SK-N-SH (cell line): ENCODE data around the gene PPM1A. TPM values are rescaled to one million over a fixed set of nuclear protein-coding genes. Genes with fewer than 3 reads are reported as not detected.

ENCODE experiments used
- CTCF ChIA-PET: fragments of 300-600, 350-600 bp; formaldehyde crosslinking; extraction: SDS; loops from one replicate; lab custom pipeline; 2021; lab: Yijun Ruan, JAX
- POLR2A ChIA-PET: fragments of 350-600 bp; sonication (Branson Sonifier 250); formaldehyde crosslinking; extraction: SDS; loops from one replicate; lab custom pipeline; 2020; ENCODE audit warnings: antibody characterized with exemption, inconsistent platforms; lab: Yijun Ruan, JAX
- DNase-seq: peaks from one replicate; pipeline ENCODE4 v3.0.0; 2012
- H2AFZ ChIP-seq: fragments of 200-600 bp; sonication (generic); 2 replicates; pipeline ENCODE4 v1.8.1; 2016; ENCODE audit warnings: antibody characterized with exemption, mild to moderate bottlenecking, low read depth
- H3F3A ChIP-seq: fragments of 200-600 bp; sonication (generic); replicated peaks from 2 replicates; pipeline ENCODE3; 2016; ENCODE audit warnings: antibody characterized with exemption, mild to moderate bottlenecking; ENCODE audit not compliant: insufficient read depth
- H3K27ac ChIP-seq, 2 experiments: fragments of 200-500 bp in 1 of 2; fragments of 200-600 bp in 1 of 2; sonication (Bioruptor generic) in 1 of 2; sonication (generic), shearing (Covaris generic) in 1 of 2; 2 replicates each; pipeline versions ENCODE4 v1.5.1 to v1.6.1; 2014 to 2016; ENCODE audit warnings: low read depth in 2 of 2, inconsistent platforms in 1 of 2, low read length in 1 of 2, mild to moderate bottlenecking in 1 of 2, mixed read lengths in 1 of 2
- H3K27me3 ChIP-seq: fragments of 200-600 bp; sonication (generic), shearing (Covaris generic); 2 replicates; pipeline ENCODE4 v1.6.1; 2016; ENCODE audit warnings: mixed run types; ENCODE audit not compliant: insufficient read depth
- H3K36me3 ChIP-seq, 2 experiments: fragments of 200-500 bp in 1 of 2; fragments of 200-600 bp in 1 of 2; sonication (Bioruptor generic) in 1 of 2; sonication (generic) in 1 of 2; replicated peaks in 1 of 2; 2 replicates each; pipeline versions ENCODE3 to v1.5.1; 2014 to 2016; ENCODE audit warnings: low read length in 1 of 2, mild to moderate bottlenecking in 1 of 2; ENCODE audit not compliant: insufficient read depth in 2 of 2, control insufficient read depth in 1 of 2
- H3K4me1 ChIP-seq, 2 experiments: fragments of 200-500 bp in 1 of 2; fragments of 200-600 bp in 1 of 2; sonication (Bioruptor generic) in 1 of 2; sonication (generic), shearing (Covaris generic) in 1 of 2; 2 replicates each; pipeline versions ENCODE4 v1.5.1 to v1.6.1; 2014 to 2016; ENCODE audit warnings: low read depth in 1 of 2, low read length in 1 of 2, mixed run types in 1 of 2; ENCODE audit not compliant: insufficient read depth in 2 of 2, control insufficient read depth in 1 of 2
- H3K4me2 ChIP-seq: fragments of 200-600 bp; sonication (generic), shearing (Covaris generic); 2 replicates; pipeline ENCODE4 v1.6.1; 2017; ENCODE audit warnings: mixed run types
- H3K4me3 ChIP-seq, 2 experiments: fragments of 200-500 bp in 1 of 2; fragments of 200-600 bp in 1 of 2; sonication (Bioruptor generic) in 1 of 2; sonication (generic), shearing (Covaris generic) in 1 of 2; 2 replicates each; pipeline versions ENCODE4 v1.5.1 to v1.8.1; 2014 to 2016; ENCODE audit warnings: low read depth in 2 of 2, inconsistent platforms in 1 of 2, low read length in 1 of 2, mild to moderate bottlenecking in 1 of 2, mixed read lengths in 1 of 2, moderate library complexity in 1 of 2
- H3K79me2 ChIP-seq: fragments of 200-600 bp; sonication (generic); 2 replicates; pipeline ENCODE4 v1.8.1; 2017; ENCODE audit warnings: mild to moderate bottlenecking; ENCODE audit not compliant: insufficient read depth
- H3K9ac ChIP-seq: fragments of 200-600 bp; sonication (generic); 2 replicates; pipeline ENCODE4 v1.6.1; 2017; ENCODE audit warnings: mixed run types
- H3K9me2 ChIP-seq: fragments of 200-600 bp; sonication (generic); 2 replicates; pipeline ENCODE4 v1.6.1; 2017; ENCODE audit warnings: mixed run types
- H3K9me3 ChIP-seq: fragments of 200-600 bp; sonication (generic); 2 replicates; pipeline ENCODE4 v1.6.1; 2017; ENCODE audit warnings: mixed run types, mild to moderate bottlenecking, moderate library complexity
- H4K20me1 ChIP-seq: fragments of 200-600 bp; sonication (generic); 2 replicates; pipeline ENCODE4 v1.6.1; 2017; ENCODE audit warnings: mild to moderate bottlenecking, mixed run types; ENCODE audit not compliant: insufficient read depth
- CHD2 ChIP-seq: fragments of 150-350 bp; IDR thresholded peaks from 2 replicates; pipeline ENCODE4 v1.6.1; 2018; ENCODE audit warnings: low read length; ENCODE audit not compliant: partially characterized antibody
- CTCF ChIP-seq: fragments of 200-600 bp; sonication (generic); IDR thresholded peaks from 2 replicates; pipeline ENCODE4 v1.6.1; 2017; ENCODE audit warnings: antibody characterized with exemption, mild to moderate bottlenecking, moderate library complexity
- ELF1 ChIP-seq: IDR thresholded peaks from 2 replicates; pipeline ENCODE4 v1.4.0; 2012
- EZH2phosphoT487 ChIP-seq: fragments of 200-600 bp; sonication (generic); IDR thresholded peaks from 2 replicates; pipeline ENCODE4 v1.6.1; 2017; ENCODE audit warnings: low read depth, mixed run types, mild to moderate bottlenecking, antibody characterized with exemption, moderate library complexity, borderline replicate concordance
- FOSL2 ChIP-seq: IDR thresholded peaks from 2 replicates; pipeline ENCODE4 v1.4.0; 2012; ENCODE audit warnings: low read depth, mild to moderate bottlenecking, moderate library complexity, borderline replicate concordance
- FOXJ3 ChIP-seq: sonication (generic); formaldehyde crosslinking; IDR thresholded peaks from 2 replicates; pipeline ENCODE4 v1.5.1; 2020; ENCODE audit warnings: mild to moderate bottlenecking, missing genetic modification reagents
- FOXM1 ChIP-seq: IDR thresholded peaks from 2 replicates; pipeline ENCODE4 v1.4.0; 2012; ENCODE audit warnings: low read depth, mild to moderate bottlenecking
- JUND ChIP-seq: IDR thresholded peaks from 2 replicates; pipeline ENCODE4 v1.4.0; 2012
- MAX ChIP-seq: IDR thresholded peaks from 2 replicates; pipeline ENCODE4 v1.4.0; 2012; ENCODE audit warnings: low read depth
- NFIC ChIP-seq: IDR thresholded peaks from 2 replicates; pipeline ENCODE4 v1.4.0; 2012; ENCODE audit warnings: borderline replicate concordance
- NRF1 ChIP-seq: IDR thresholded peaks from 2 replicates; pipeline ENCODE4 v1.6.1; 2012; ENCODE audit warnings: low read depth, mild to moderate bottlenecking, low read length
- PBX3 ChIP-seq: IDR thresholded peaks from 2 replicates; pipeline ENCODE4; 2012
- POLR2AphosphoS5 ChIP-seq: IDR thresholded peaks from 2 replicates; pipeline ENCODE4 v1.6.1; 2012; ENCODE audit warnings: low read depth, low read length
- RAD21 ChIP-seq: IDR thresholded peaks from 2 replicates; pipeline ENCODE4 v1.6.1; 2012; ENCODE audit warnings: mild to moderate bottlenecking, low read length
- RCOR1 ChIP-seq: fragments of 150-350 bp; IDR thresholded peaks from 2 replicates; pipeline ENCODE4 v1.6.1; 2017; ENCODE audit warnings: antibody characterized with exemption, low read length
- SMC3 ChIP-seq: IDR thresholded peaks from 2 replicates; pipeline ENCODE4 v1.6.1; 2012; ENCODE audit warnings: low read depth, low read length, improper control_type of control experiment
- TAF1 ChIP-seq: IDR thresholded peaks from 2 replicates; pipeline ENCODE4 v1.6.1; 2012; ENCODE audit warnings: low read depth, mild to moderate bottlenecking, low read length, moderate library complexity, borderline replicate concordance
- USF1 ChIP-seq: IDR thresholded peaks from 2 replicates; pipeline ENCODE4 v1.4.0; 2012; ENCODE audit warnings: low read depth, borderline replicate concordance
- ZBTB33 ChIP-seq: IDR thresholded peaks from 2 replicates; pipeline ENCODE4 v1.4.0; 2012; ENCODE audit warnings: low read depth, borderline replicate concordance
- polyA plus RNA-seq, 3 experiments: library from polyadenylated mRNA; depleted of rRNA; stranded (reverse); fragments of >200 nt; gene quantifications; 2 replicates each; pipeline ENCODE4 v1.2.3, GENCODE V29; 2012

Gene PPM1A
- polyA plus RNA-seq, 1 of the 3 experiments (the other 2 are of a cell fraction) = 12.3 TPM

GRCh38 chr14:60274448-60274847 lies 25.4 kb downstream of the PPM1A start:
- ChIA-PET POLR2A (no interaction called here), CTCF (interaction anchor here (2.1 to 2.4 kb wide), 2 partner anchors 8 to 57 kb away, joined by 5 read pairs; no protein-coding TSS in a partner anchor)
- no peaks in the 10 kb centered on the region for H3K9me2 ChIP-seq
- H3K27me3 ChIP-seq = no peaks in the 10 kb centered on the region
- peaks cover 0 to 9% of the 10 kb centered on the region in 2 experiments; a peak in 3 of 4 replicates for H3K4me1 ChIP-seq
- H3F3A ChIP-seq = no peaks in the 10 kb centered on the region
- no peak overlapping the region for H3K9ac ChIP-seq
- peaks cover 96% of the 10 kb centered on the region for H3K79me2 ChIP-seq
- H4K20me1 ChIP-seq = peaks cover 84% of the 10 kb centered on the region
- no peak overlapping the region for H2AFZ ChIP-seq
- H3K27ac ChIP-seq = no peak overlapping the region
- peaks cover 0 to 12% of the 10 kb centered on the region in 2 experiments for H3K36me3 ChIP-seq
- no peak overlapping the region for H3K4me3 ChIP-seq
- TF ChIP-seq NFIC (no peak), PBX3 (no peak), USF1 (no peak), ELF1 (no peak), MAX (no peak), RAD21 (no peak), FOXM1 (no peak), RCOR1 (no peak), SMC3 (no peak), FOSL2 (no peak), JUND (no peak), NRF1 (no peak), TAF1 (no peak), FOXJ3 (CRISPR knock-in tag) (no peak), POLR2AphosphoS5 (no peak), EZH2phosphoT487 (no peak), CTCF (no peak), ZBTB33 (no peak), CHD2 (no peak)
- H3K9me3 ChIP-seq = no peaks in the 10 kb centered on the region
- no peak overlapping the region for H3K4me2 ChIP-seq
- DNase-seq = no peak
